ENCODE measurements around the gene PPP1R3F.

GRCh38 chrX:49269010-49269766 is 405 bp upstream of the PPP1R3F start:
- TF ChIP-seq, protein P1, sequence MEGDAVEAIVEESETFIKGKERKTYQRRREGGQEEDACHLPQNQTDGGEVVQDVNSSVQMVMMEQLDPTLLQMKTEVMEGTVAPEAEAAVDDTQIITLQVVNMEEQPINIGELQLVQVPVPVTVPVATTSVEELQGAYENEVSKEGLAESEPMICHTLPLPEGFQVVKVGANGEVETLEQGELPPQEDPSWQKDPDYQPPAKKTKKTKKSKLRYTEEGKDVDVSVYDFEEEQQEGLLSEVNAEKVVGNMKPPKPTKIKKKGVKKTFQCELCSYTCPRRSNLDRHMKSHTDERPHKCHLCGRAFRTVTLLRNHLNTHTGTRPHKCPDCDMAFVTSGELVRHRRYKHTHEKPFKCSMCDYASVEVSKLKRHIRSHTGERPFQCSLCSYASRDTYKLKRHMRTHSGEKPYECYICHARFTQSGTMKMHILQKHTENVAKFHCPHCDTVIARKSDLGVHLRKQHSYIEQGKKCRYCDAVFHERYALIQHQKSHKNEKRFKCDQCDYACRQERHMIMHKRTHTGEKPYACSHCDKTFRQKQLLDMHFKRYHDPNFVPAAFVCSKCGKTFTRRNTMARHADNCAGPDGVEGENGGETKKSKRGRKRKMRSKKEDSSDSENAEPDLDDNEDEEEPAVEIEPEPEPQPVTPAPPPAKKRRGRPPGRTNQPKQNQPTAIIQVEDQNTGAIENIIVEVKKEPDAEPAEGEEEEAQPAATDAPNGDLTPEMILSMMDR (conservative IDR thresholded peaks at IDR 0.05) = no peak
- no peak for TF ChIP-seq ZFX (IDR thresholded peaks at IDR 0.05)
